Measurements from ENCODE around the gene LRRC47.

GRCh38 chr1:3790500-3790923 lies 5.8 kb downstream of the LRRC47 start:
- TF ChIP-seq CTCF (IDR thresholded peaks at IDR 0.05) (no peak), POLR2A (IDR thresholded peaks at IDR 0.05) (no peak)
